Fibroblast of the aortic adventitia (primary cell): ENCODE data around the gene GSDMA. TPM values are rescaled to one million over a fixed set of nuclear protein-coding genes. Genes with fewer than 3 reads are reported as not detected.

Experiments
- DNase-seq: peaks from one replicate; pipeline ENCODE4 v3.0.0-alpha.2; 2010; ENCODE audit warnings: low read depth
- H3K4me3 ChIP-seq: 2 replicates; pipeline ENCODE4 v1.5.1; 2011; ENCODE audit warnings: low read depth, mild to moderate bottlenecking, control low read depth, low read length, moderate library complexity
- small RNA-seq: library from RNA; depleted of rRNA; stranded (forward); fragments of <200 nt; gene quantifications from one replicate; pipeline ENCODE3, GENCODE V24; 2012
- total RNA-seq: library from RNA; depleted of rRNA; stranded (reverse); fragments of >200 nt; gene quantifications from 2 replicates; pipeline ENCODE4 v1.2.3, GENCODE V29; 2012; ENCODE audit warnings: low replicate concordance
- TF ChIP-seq, protein P1 (sequence below): IDR thresholded peaks from 2 replicates; pipeline ENCODE4 v1.5.1; 2011; ENCODE audit warnings: mild to moderate bottlenecking, low read length, control low read depth, inconsistent platforms; ENCODE audit not compliant: insufficient read depth

The GSDMA gene
- total RNA-seq, 1 donor, result not detected

GRCh38 chr17:40025991-40026815 is 63.4 kb downstream of the GSDMA start:
- H3K4me3 ChIP-seq, result no peak overlapping the region
- DNase-seq, result no peak
- TF ChIP-seq, protein P1, sequence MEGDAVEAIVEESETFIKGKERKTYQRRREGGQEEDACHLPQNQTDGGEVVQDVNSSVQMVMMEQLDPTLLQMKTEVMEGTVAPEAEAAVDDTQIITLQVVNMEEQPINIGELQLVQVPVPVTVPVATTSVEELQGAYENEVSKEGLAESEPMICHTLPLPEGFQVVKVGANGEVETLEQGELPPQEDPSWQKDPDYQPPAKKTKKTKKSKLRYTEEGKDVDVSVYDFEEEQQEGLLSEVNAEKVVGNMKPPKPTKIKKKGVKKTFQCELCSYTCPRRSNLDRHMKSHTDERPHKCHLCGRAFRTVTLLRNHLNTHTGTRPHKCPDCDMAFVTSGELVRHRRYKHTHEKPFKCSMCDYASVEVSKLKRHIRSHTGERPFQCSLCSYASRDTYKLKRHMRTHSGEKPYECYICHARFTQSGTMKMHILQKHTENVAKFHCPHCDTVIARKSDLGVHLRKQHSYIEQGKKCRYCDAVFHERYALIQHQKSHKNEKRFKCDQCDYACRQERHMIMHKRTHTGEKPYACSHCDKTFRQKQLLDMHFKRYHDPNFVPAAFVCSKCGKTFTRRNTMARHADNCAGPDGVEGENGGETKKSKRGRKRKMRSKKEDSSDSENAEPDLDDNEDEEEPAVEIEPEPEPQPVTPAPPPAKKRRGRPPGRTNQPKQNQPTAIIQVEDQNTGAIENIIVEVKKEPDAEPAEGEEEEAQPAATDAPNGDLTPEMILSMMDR, result no peak

DNA sequence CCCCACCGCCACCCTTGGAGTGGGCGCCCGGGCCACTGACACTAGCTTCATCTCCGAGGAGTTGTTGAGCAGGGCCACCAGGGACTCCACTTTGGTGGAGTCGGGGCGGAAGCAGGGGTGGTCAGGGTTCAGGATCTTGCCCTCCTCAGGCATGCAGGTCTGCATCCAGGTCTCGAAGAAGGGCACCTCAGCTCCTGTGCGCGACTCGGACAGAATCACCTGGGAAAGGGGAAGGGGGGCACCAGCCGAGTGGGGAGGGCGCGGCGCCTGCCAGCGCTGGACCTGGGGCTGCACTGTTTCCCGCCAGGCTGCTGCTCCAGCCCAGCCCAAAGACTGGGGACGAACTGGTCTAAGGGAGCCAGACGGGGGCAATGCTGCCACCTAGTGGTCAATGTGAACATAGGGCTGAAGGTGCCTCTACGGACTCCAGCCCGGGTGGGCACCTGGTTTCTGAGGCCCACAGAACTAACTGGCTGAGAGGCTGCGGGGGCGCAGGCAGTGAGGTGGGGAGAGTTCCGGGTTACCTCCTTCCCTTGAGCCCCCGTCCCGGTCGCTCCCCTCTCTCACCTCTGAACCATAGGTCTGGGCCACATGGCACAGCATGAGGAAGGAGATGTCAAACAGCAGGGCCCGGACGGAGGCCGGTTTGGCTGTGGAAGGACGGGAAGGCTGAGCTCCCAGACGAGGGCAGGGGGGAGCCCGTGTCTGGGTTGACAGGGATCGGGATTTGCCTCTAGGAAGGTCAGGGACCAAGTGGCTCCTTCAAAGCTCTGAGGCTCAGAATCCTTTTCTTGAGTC is 64.2 kb downstream of the GSDMA start:
- DNase-seq, result peak; percentile 84
- H3K4me3 ChIP-seq, result no peak overlapping the region
- TF ChIP-seq, protein P1, result peak; percentile 92

Small RNA genes within 50 kb of the gene (small RNA-seq; reads per million reads assigned to genes)
- 577 reads per million, percentile 99 among the genes with 10 or more reads in this experiment for gene SNORD124

Other genes starting within 250 kb of the GSDMA start
- 33.1 and 76.0 TPM in 2 replicates for gene MIEN1, start 232.5 kb upstream of the GSDMA start, total RNA-seq
- gene GRB7, start 225.1 kb upstream of the GSDMA start, total RNA-seq, result 1.7 TPM in 1 of 2 replicates, not detected in the other
- gene IKZF3, start 98.7 kb upstream of the GSDMA start, total RNA-seq, result not detected in 2 replicates
- not detected in 2 replicates for gene ZPBP2, start 94.8 kb upstream of the GSDMA start, total RNA-seq
- 3.5 and 39.4 TPM in 2 replicates for gene GSDMB, start 44.4 kb upstream of the GSDMA start, total RNA-seq
- 46.9 and 71.7 TPM in 2 replicates for gene ORMDL3, start 35.4 kb upstream of the GSDMA start, total RNA-seq
- not detected in 2 replicates for gene LRRC3C, start 35.3 kb upstream of the GSDMA start, total RNA-seq
- 41.9 and 73.5 TPM in 2 replicates for gene PSMD3, start 17.8 kb downstream of the GSDMA start, total RNA-seq
- gene CSF3, start 52.4 kb downstream of the GSDMA start, total RNA-seq, result 0.25 TPM in 1 of 2 replicates, not detected in the other
- 42.8 and 68.1 TPM in 2 replicates for gene MED24, start 91.4 kb downstream of the GSDMA start, total RNA-seq
- 23.0 and 26.0 TPM in 2 replicates for gene THRA, start 100.0 kb downstream of the GSDMA start, total RNA-seq
- 2.8 and 6.5 TPM in 2 replicates for gene NR1D1, start 137.6 kb downstream of the GSDMA start, total RNA-seq
- 64.1 and 162 TPM in 2 replicates for gene MSL1, start 159.0 kb downstream of the GSDMA start, total RNA-seq
- gene CASC3, start 177.5 kb downstream of the GSDMA start, total RNA-seq, result 53.3 and 83.6 TPM in 2 replicates
- gene RAPGEFL1, start 214.5 kb downstream of the GSDMA start, total RNA-seq, result 2.1 and 3.8 TPM in 2 replicates